H1 (cell line): Measurements from ENCODE around the gene MBD5.

ENCODE experiments used
- CTCF ChIP-seq, 3 experiments: IDR thresholded peaks; 1 replicate in 2 of 3; 2 replicates in 1 of 3; pipeline versions ENCODE4 v1.5.1 to v1.6.1; 2011; ENCODE audit warnings: low read length in 3 of 3, mild to moderate bottlenecking in 3 of 3, inconsistent platforms in 2 of 3, low read depth in 1 of 3, moderate library complexity in 1 of 3; ENCODE audit not compliant: insufficient read depth in 1 of 3; ENCODE audit errors: control extremely low read depth in 1 of 3
- EZH2 ChIP-seq: fragments of 200-600 bp; sonication (generic); IDR thresholded peaks from 2 replicates; pipeline ENCODE4 v1.7.1; 2012; ENCODE audit warnings: low read depth, mild to moderate bottlenecking, moderate library complexity, low read length, inconsistent platforms; ENCODE audit not compliant: severe bottlenecking
- GTF2F1 ChIP-seq: IDR thresholded peaks from 2 replicates; pipeline ENCODE4 v1.6.1; 2012; ENCODE audit warnings: low read depth, low read length, improper control_type of control experiment, borderline replicate concordance
- POLR2A ChIP-seq, 2 experiments: IDR thresholded peaks; 1 replicate in 1 of 2; 2 replicates in 1 of 2; pipeline ENCODE4 v1.6.1; 2011; ENCODE audit warnings: low read depth in 2 of 2, low read length in 2 of 2, mild to moderate bottlenecking in 2 of 2; ENCODE audit errors: control extremely low read depth in 1 of 2

DNA sequence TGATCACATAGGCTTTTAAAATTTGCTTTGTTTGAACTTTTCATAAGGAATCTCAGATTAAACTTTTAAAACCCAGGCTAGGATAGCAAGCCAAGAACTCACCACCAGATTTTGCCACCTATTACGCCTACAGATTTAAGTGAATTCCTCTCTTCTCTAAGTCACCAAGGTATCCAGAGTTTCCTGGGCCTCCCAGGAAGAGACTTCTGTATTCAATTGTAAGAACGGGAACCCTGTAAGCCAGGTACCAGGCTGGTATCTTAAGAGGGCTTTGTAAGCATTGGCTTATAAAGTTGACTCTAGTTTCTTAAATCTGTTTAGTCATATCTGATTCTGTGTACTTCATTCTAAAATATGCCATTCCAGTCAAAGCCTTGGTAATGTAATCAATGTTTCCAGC lies 285.1 kb downstream of the MBD5 start:
- TF ChIP-seq POLR2A (IDR thresholded peaks at IDR 0.05; ENCODE audit: control extremely low read depth in 1 of 2, low read depth in 2 of 2, low read length in 2 of 2) (no peak), CTCF (IDR thresholded peaks at IDR 0.05; ENCODE audit: control extremely low read depth in 1 of 3, insufficient read depth in 1 of 3, low read depth in 1 of 3, low read length in 3 of 3) (no peak), GTF2F1 (no peak), EZH2 (no peak)
